ENCODE results near the gene LIPI.

LIPI gene

GRCh38 chr21:14088391-14088790 lies 122.4 kb downstream of the LIPI start:
- no peaks in the 10 kb centered on the region for H3K36me3 ChIP-seq (ENCODE audit: low read depth)
- no peak for ATAC-seq (ENCODE audit: low read depth)

GRCh38 chr21:14086553-14086952 lies 124.2 kb downstream of the LIPI start:
- no peaks in the 10 kb centered on the region for H3K4me1 ChIP-seq (ENCODE audit: insufficient read depth, poor library complexity, severe bottlenecking)
- no peak for ATAC-seq (ENCODE audit: low read depth)
- no peaks in the 10 kb centered on the region for H3K36me3 ChIP-seq (ENCODE audit: low read depth)
- no peak overlapping the region for H3K27ac ChIP-seq (ENCODE audit: poor library complexity, severe bottlenecking)
- no peaks in the 10 kb centered on the region for H3K9me3 ChIP-seq (ENCODE audit: severe bottlenecking)
- no peak for TF ChIP-seq CTCF (IDR thresholded peaks at IDR 0.05; ENCODE audit: poor library complexity, severe bottlenecking)
- DNase-seq (ENCODE audit: low spot score): no peak
- H3K27me3 ChIP-seq (ENCODE audit: insufficient read depth, poor library complexity, severe bottlenecking): no peaks in the 10 kb centered on the region
- H3K4me3 ChIP-seq (ENCODE audit: severe bottlenecking): no peak overlapping the region

More at GRCh38 chr21:14088391-14088790, 122.4 kb downstream of the LIPI start:
- Histone ChIP-seq H3K4me1 (ENCODE audit: insufficient read depth, poor library complexity, severe bottlenecking) (no peaks in the 10 kb centered on the region), H3K27me3 (ENCODE audit: insufficient read depth, poor library complexity, severe bottlenecking) (no peaks in the 10 kb centered on the region), H3K9me3 (ENCODE audit: severe bottlenecking) (no peaks in the 10 kb centered on the region), H3K27ac (ENCODE audit: poor library complexity, severe bottlenecking) (no peak overlapping the region), H3K4me3 (ENCODE audit: severe bottlenecking) (no peak overlapping the region)
- no peak for DNase-seq (ENCODE audit: low spot score)
- TF ChIP-seq CTCF (IDR thresholded peaks at IDR 0.05; ENCODE audit: poor library complexity, severe bottlenecking): no peak

GRCh38 chr21:14084701-14085100 lies 126.1 kb downstream of the LIPI start:
- no peak for TF ChIP-seq CTCF (IDR thresholded peaks at IDR 0.05; ENCODE audit: poor library complexity, severe bottlenecking)
- no peaks in the 10 kb centered on the region for H3K36me3 ChIP-seq (ENCODE audit: low read depth)
- H3K4me1 ChIP-seq (ENCODE audit: insufficient read depth, poor library complexity, severe bottlenecking): no peaks in the 10 kb centered on the region
- H3K27me3 ChIP-seq (ENCODE audit: insufficient read depth, poor library complexity, severe bottlenecking): no peaks in the 10 kb centered on the region
- ATAC-seq (ENCODE audit: low read depth) (no peak), DNase-seq (ENCODE audit: low spot score) (no peak)
- no peak overlapping the region for H3K4me3 ChIP-seq (ENCODE audit: severe bottlenecking)
- H3K27ac ChIP-seq (ENCODE audit: poor library complexity, severe bottlenecking): no peak overlapping the region
- no peaks in the 10 kb centered on the region for H3K9me3 ChIP-seq (ENCODE audit: severe bottlenecking)

- no peak for TF ChIP-seq CTCF (IDR thresholded peaks at IDR 0.05; ENCODE audit: poor library complexity, severe bottlenecking)
- H3K4me1 ChIP-seq (ENCODE audit: insufficient read depth, poor library complexity, severe bottlenecking): no peaks in the 10 kb centered on the region
- H3K27me3 ChIP-seq (ENCODE audit: insufficient read depth, poor library complexity, severe bottlenecking): no peaks in the 10 kb centered on the region
- DNase-seq (ENCODE audit: low spot score) (no peak), ATAC-seq (ENCODE audit: low read depth) (no peak)
- H3K27ac ChIP-seq (ENCODE audit: poor library complexity, severe bottlenecking): no peak overlapping the region
- H3K9me3 ChIP-seq (ENCODE audit: severe bottlenecking): no peaks in the 10 kb centered on the region
- H3K4me3 ChIP-seq (ENCODE audit: severe bottlenecking): no peak overlapping the region
- H3K36me3 ChIP-seq (ENCODE audit: low read depth): no peaks in the 10 kb centered on the region
Observed at GRCh38 chr21:14084068-14084501, 126.7 kb downstream of the LIPI start.

- TF ChIP-seq CTCF (IDR thresholded peaks at IDR 0.05; ENCODE audit: poor library complexity, severe bottlenecking): no peak
- ATAC-seq (ENCODE audit: low read depth) (no peak), DNase-seq (ENCODE audit: low spot score) (no peak)
- H3K4me1 ChIP-seq (ENCODE audit: insufficient read depth, poor library complexity, severe bottlenecking): no peaks in the 10 kb centered on the region
- no peaks in the 10 kb centered on the region for H3K9me3 ChIP-seq (ENCODE audit: severe bottlenecking)
- no peaks in the 10 kb centered on the region for H3K36me3 ChIP-seq (ENCODE audit: low read depth)
- H3K27ac ChIP-seq (ENCODE audit: poor library complexity, severe bottlenecking): no peak overlapping the region
- H3K27me3 ChIP-seq (ENCODE audit: insufficient read depth, poor library complexity, severe bottlenecking): no peaks in the 10 kb centered on the region
- H3K4me3 ChIP-seq (ENCODE audit: severe bottlenecking): no peak overlapping the region
Observed at GRCh38 chr21:14080764-14081096, 130.0 kb downstream of the LIPI start.
